ENCODE data around the gene HERC2.
"Not testable (repeated sequence)": the region's sequence is repeated elsewhere in the genome, so short reads cannot be mapped to it uniquely, and the experiment has no call there.

- not testable (repeated sequence) for TF ChIP-seq USF2 (IDR thresholded peaks at IDR 0.05; ENCODE audit: low read depth, low read length); CTCF (conservative IDR thresholded peaks at IDR 0.05; ENCODE audit: low read depth, low read length); POLR2A (IDR thresholded peaks at IDR 0.05; ENCODE audit: low read depth, low read length)
These were observed 176.6 kb downstream of the HERC2 start for GRCh38 chr15:28145419-28145818.
